DMS53 (cell line): ENCODE measurements around the gene MAS1L.
A peak's percentile ranks its signal among the peaks of the same experiment; 100 is the strongest.

Experiments used
- DNase-seq: peaks from one replicate; lab custom pipeline; 2025; lab: John Stamatoyannopoulos, UW

MAS1L gene

GRCh38 chr6:29487660-29488059, at the start of gene MAS1L:
MAS1L (minus strand) TSS chr6:29487956; CDS start chr6:29487902, 54 bp downstream.
- no peak for DNase-seq

GRCh38 chr6:29532320-29532951, 44.7 kb upstream of the MAS1L start:
- no peak for DNase-seq

GRCh38 chr6:29531668-29532067, 43.9 kb upstream of the MAS1L start:
- DNase-seq, result no peak

GRCh38 chr6:29530671-29531310, 43.0 kb upstream of the MAS1L start:
- no peak for DNase-seq

GRCh38 chr6:29529956-29530355, 42.2 kb upstream of the MAS1L start:
- no peak for DNase-seq

- no peak for DNase-seq
Measured at GRCh38 chr6:29528988-29529560, 41.3 kb upstream of the MAS1L start.

GRCh38 chr6:29528300-29528931, 40.7 kb upstream of the MAS1L start:
- no peak for DNase-seq

- DNase-seq, result no peak
Measured at GRCh38 chr6:29527564-29527963, 39.8 kb upstream of the MAS1L start.

- DNase-seq, result no peak
Measured at GRCh38 chr6:29527126-29527525, 39.4 kb upstream of the MAS1L start.

GRCh38 chr6:29525311-29525639, 37.5 kb upstream of the MAS1L start:
- no peak for DNase-seq

GRCh38 chr6:29524444-29525310, 36.9 kb upstream of the MAS1L start:
- no peak for DNase-seq

GRCh38 chr6:29524044-29524443, 36.3 kb upstream of the MAS1L start:
- DNase-seq, result no peak

GRCh38 chr6:29522227-29522626, 34.5 kb upstream of the MAS1L start:
- no peak for DNase-seq

- DNase-seq, result no peak
Measured at GRCh38 chr6:29521006-29521680, 33.4 kb upstream of the MAS1L start.

GRCh38 chr6:29520232-29520631, 32.5 kb upstream of the MAS1L start:
- no peak for DNase-seq

GRCh38 chr6:29519291-29520010, 31.7 kb upstream of the MAS1L start:
- no peak for DNase-seq

GRCh38 chr6:29517728-29518440, 30.1 kb upstream of the MAS1L start:
- DNase-seq, result no peak

GRCh38 chr6:29517245-29517644, 29.5 kb upstream of the MAS1L start:
- DNase-seq, result no peak

GRCh38 chr6:29516108-29516507, 28.4 kb upstream of the MAS1L start:
- peak; percentile 71 for DNase-seq

GRCh38 chr6:29510746-29511300, 23.1 kb upstream of the MAS1L start:
- DNase-seq, result no peak
